ENCODE results near the gene KAT14.
"Not testable (repeated sequence)": the region's sequence is repeated elsewhere in the genome, so short reads cannot be mapped to it uniquely, and the experiment has no call there.

KAT14 gene

DNA sequence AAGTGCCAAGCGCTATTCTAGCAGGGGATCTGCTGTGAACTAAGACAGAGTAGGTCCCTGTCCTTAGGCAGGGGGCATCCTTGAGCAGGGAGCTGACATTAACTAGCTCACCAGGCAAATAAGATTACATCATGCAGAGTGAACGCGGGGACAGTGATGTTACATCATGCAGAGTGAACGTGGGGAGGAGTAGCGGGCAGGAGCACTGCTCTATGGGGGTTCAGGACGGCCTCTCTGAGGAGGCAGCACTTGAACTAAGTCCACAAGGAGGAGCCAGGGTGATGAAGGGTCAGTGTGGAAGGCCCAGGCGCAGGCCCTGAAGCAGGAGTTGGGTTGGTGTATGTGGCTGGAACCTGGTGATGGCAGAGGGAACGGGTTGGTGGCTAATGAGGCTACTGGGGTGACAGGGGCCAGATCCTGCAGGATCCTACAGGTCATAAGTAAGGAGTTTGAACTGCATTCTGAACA, 38.7 kb downstream of the KAT14 start:
- ATAC-seq (no peak), DNase-seq (no peak)
- H3K36me3 Mint-ChIP-seq (ENCODE audit: low read depth), result peaks cover 57% of the 10 kb centered on the region
- H3K27me3 Mint-ChIP-seq, result no peaks in the 10 kb centered on the region
- H3K27ac Mint-ChIP-seq, result no peak overlapping the region
- peaks cover 9% of the 10 kb centered on the region for H3K9me3 Mint-ChIP-seq
- H3K4me3 Mint-ChIP-seq, result no peak overlapping the region
- peaks cover 2% of the 10 kb centered on the region for H3K4me1 Mint-ChIP-seq

DNA sequence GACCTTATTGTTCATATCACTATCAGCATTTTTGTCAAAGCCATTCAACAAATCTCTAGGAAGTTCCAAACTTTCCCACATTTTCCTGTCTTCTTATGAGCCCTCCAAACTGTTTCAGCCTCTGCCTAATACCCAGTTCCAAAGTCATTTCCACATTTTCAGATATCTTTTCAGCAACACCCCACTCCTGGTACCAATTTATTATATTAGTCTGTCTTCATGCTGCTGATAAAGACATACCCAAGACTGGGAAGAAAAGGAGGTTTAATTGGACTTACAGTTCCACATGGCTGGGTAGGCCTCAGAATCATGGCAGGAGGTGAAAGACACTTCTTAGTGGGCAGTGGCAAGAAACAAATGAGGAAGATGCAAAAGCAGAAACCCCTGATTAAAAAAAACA, 42.7 kb downstream of the KAT14 start:
- not testable (repeated sequence) for H3K27me3 Mint-ChIP-seq, H3K4me1 Mint-ChIP-seq, H3K4me3 Mint-ChIP-seq, DNase-seq, ATAC-seq, H3K9me3 Mint-ChIP-seq, H3K27ac Mint-ChIP-seq
- peaks cover 63% of the 10 kb centered on the region for H3K36me3 Mint-ChIP-seq (ENCODE audit: low read depth)

DNA sequence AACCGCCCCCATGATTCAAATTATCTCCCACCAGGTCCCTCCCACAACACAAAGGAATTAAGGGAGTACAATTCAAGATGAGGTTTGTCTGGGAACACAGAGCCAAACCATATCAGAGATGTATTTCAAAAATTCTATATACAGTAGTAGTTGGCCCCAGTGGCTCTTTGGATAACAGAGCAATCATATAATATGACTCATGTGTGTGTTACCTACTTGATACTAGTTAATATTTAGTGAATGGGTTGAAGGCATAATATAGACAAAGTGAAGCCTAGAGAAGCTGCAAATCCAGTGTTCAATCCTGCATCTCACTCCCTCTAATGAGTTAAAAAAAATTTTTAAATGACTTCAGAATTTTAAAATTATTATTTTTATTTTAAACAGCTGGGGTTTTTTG, 43.2 kb downstream of the KAT14 start:
- Mint-ChIP-seq H3K36me3 (ENCODE audit: low read depth) (peaks cover 59% of the 10 kb centered on the region), H3K9me3 (peaks cover 9% of the 10 kb centered on the region), H3K27ac (no peak overlapping the region), H3K27me3 (no peaks in the 10 kb centered on the region), H3K4me3 (no peak overlapping the region), H3K4me1 (peaks cover 2% of the 10 kb centered on the region)
- ATAC-seq (no peak), DNase-seq (no peak)

DNA sequence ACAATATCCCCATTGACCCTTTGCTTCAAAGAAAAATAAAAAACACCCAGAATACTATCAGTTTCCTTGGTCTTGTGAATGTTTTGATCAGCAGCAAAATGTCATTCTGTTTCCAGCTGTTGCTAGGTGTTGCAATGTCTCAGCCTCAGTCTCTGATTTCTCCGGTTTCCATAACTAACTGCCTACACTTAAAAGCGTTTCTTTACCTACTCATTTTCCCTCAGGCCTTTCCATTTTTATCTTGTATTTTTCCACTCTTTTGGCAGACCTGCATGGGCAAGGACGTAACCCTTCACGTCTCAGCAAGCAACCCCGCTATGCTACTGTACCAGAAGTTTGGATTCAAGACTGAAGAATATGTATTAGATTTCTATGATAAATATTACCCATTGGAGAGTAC, 49.4 kb downstream of the KAT14 start:
- peaks cover 30% of the 10 kb centered on the region for H3K36me3 Mint-ChIP-seq (ENCODE audit: low read depth)
- no peaks in the 10 kb centered on the region for H3K9me3 Mint-ChIP-seq
- H3K4me1 Mint-ChIP-seq, result no peaks in the 10 kb centered on the region
- DNase-seq (no peak), ATAC-seq (no peak)
- no peak overlapping the region for H3K4me3 Mint-ChIP-seq
- H3K27me3 Mint-ChIP-seq, result no peaks in the 10 kb centered on the region
- no peak overlapping the region for H3K27ac Mint-ChIP-seq

DNA sequence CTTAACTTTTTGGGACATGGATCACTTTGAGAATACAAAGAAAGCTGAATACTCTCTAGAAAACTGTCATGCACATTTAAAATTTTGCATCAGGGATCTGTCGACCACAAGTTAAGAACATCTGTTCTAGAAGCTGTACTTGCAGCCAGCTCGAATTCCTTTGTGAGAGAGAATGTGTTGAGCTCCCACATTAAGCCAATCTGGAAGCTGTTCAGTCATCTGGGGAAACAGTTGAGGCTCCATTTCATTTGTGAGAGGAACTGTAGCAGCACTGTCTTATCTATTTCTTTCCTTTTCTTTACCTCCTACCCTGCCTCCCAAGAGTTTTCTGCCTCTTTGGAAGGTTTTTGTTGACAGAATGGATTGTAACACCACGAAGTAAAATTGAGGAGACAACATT, 50.8 kb downstream of the KAT14 start:
- no peak overlapping the region for H3K4me3 Mint-ChIP-seq
- no peaks in the 10 kb centered on the region for H3K9me3 Mint-ChIP-seq
- no peaks in the 10 kb centered on the region for H3K4me1 Mint-ChIP-seq
- H3K36me3 Mint-ChIP-seq (ENCODE audit: low read depth), result peaks cover 23% of the 10 kb centered on the region
- H3K27ac Mint-ChIP-seq, result no peak overlapping the region
- no peak for DNase-seq
- H3K27me3 Mint-ChIP-seq, result no peaks in the 10 kb centered on the region
- no peak for ATAC-seq

DNA sequence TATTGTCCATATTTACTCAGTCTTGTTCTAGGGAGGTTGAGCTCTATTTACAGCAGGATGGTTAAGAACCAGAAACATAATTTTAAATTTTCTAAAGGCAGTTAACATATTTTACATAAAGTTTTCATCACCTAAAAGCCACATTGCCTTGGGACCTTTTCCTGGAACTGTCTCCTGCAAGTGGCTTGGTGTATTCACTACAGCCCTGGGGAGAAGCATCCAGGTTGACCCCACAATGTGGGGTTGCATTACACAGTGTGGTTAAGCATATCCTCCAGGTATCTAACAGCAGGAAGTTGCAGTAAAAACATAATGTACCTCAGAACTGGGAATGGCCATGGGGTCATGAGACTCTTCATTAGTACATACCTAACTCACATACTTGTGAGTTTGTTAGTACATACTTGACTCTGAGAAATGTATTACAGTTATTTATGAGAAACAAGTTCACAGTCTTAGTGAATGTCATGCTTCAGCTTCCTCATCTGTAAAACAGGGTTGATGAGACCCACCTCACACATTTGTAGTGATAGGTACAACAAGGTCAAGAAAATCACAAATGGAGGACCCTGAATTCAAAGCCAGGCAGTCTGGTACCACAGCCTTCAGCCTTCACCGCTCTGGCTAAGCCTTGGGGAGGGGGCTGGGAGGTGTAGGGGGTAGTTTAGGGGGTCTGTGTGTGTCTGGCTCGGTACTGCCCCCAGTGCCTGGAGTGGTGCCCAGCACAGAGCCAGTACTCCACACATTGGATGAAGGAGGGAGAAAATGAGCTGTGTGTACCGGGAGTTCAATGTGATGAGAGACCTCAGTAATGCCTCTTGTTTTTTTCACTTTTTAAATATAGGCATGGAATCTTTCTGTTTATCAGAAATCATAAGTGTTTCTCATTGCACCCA, 52.9 kb downstream of the KAT14 start:
- H3K36me3 Mint-ChIP-seq (ENCODE audit: low read depth), result peaks cover 12% of the 10 kb centered on the region
- H3K9me3 Mint-ChIP-seq, result no peaks in the 10 kb centered on the region
- ATAC-seq (no peak), DNase-seq (no peak)
- no peak overlapping the region for H3K4me3 Mint-ChIP-seq
- H3K27ac Mint-ChIP-seq, result no peak overlapping the region
- no peaks in the 10 kb centered on the region for H3K27me3 Mint-ChIP-seq
- H3K4me1 Mint-ChIP-seq, result no peaks in the 10 kb centered on the region

DNA sequence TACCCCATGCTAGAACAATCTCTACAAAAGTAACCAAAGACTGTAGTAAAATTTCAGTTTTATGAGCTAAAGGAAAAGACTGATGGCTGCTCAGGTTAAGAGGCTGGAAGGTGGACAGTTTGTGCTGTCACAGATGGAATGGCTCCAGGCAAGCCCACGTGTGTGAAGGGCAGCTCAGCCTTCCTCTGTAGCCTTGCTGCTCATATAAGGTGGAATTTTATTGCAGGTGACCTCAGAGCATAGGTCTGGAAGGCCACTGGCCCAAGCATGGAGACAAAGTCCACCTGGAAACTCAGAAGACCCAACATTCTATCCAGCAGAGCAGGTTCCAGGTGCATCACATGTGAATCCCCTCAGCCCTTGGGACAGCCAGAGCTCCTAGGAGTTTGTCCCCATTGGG, 53.6 kb downstream of the KAT14 start:
- DNase-seq (no peak), ATAC-seq (no peak)
- Mint-ChIP-seq H3K4me1 (no peaks in the 10 kb centered on the region), H3K27ac (no peak overlapping the region), H3K9me3 (no peaks in the 10 kb centered on the region), H3K27me3 (no peaks in the 10 kb centered on the region), H3K4me3 (no peak overlapping the region), H3K36me3 (ENCODE audit: low read depth) (peaks cover 12% of the 10 kb centered on the region)

DNA sequence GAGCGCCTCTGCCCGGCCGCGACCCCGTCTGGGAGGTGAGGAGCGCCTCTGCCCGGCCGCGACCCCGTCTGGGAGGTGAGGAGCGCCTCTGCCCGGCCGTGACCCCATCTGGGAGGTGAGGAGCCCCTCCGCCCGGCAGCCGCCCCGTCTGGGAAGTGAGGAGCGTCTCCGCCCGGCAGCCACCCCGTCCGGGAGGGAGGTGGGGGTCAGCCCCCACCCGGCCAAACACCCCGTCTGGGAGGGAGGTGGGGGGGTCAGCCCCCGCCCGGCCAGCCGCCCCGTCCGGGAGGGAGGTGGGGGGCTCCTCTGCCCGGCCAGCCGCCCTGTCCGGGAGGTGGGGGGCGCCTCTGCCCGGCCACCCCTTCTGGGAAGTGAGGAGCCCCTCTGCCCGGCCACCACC, 56.8 kb downstream of the KAT14 start:
- not testable (repeated sequence) for H3K4me3 Mint-ChIP-seq; H3K27me3 Mint-ChIP-seq; H3K4me1 Mint-ChIP-seq; H3K9me3 Mint-ChIP-seq; H3K36me3 Mint-ChIP-seq (ENCODE audit: low read depth); DNase-seq; H3K27ac Mint-ChIP-seq; ATAC-seq

DNA sequence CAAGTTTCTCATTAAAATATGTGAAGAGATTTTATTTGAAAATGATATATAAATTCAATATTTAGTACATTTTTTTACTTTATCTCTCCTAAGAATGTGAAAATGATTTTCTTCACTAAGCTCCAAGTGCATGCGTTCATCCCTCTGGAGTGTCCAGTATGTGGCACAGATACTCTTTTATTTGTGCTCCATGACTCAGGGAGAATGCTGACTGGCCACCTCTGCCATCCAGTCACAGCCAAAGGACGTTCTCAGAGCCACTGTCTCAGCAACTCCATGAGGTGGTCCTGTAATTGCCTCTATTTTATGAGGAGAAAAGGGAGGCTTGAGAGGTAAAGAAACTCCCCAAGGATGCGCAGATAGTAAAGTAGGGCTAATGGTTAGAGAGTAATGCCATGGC, 58.3 kb downstream of the KAT14 start:
- Mint-ChIP-seq H3K9me3 (no peaks in the 10 kb centered on the region), H3K4me1 (no peaks in the 10 kb centered on the region), H3K27me3 (no peaks in the 10 kb centered on the region), H3K4me3 (no peak overlapping the region), H3K36me3 (ENCODE audit: low read depth) (no peaks in the 10 kb centered on the region), H3K27ac (no peak overlapping the region)
- no peak for DNase-seq
- ATAC-seq, result no peak

DNA sequence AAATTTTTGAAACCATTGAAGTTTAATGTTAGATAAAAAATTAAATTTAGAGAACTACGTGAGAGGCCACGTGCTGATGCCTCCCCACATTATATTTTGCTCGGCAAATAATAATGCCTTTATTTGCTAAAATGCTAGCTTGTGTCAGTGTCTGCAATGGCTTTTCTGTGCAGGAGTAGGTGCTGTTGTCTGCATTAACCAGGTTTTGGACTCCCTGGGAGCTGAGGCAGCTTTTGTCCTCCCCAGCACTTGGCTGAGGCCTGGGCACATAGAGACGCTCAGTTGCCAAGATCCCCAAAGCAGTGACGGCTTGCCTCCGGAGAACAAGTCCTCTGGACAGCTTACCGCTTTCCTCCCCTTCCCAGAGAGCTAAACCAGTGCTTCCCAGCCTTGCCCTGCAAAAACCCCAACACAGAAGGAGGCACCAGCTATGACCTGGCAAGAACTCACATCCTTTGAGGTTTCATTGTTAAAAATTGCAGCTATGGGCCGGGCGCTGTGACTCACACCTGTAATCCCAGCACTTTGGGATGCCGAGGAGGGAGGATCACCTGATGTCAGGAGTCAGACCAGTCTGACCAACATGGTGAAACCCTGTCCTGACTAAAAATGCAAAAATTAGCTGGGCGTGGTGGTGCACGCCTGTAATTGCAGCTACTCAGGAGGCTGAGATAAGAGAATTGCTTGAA, 59.9 kb downstream of the KAT14 start:
- no peak overlapping the region for H3K4me3 Mint-ChIP-seq
- peaks cover 15% of the 10 kb centered on the region for H3K9me3 Mint-ChIP-seq
- H3K27ac Mint-ChIP-seq, result no peak overlapping the region
- no peaks in the 10 kb centered on the region for H3K4me1 Mint-ChIP-seq
- ATAC-seq (no peak), DNase-seq (no peak)
- H3K36me3 Mint-ChIP-seq (ENCODE audit: low read depth), result peaks cover 3% of the 10 kb centered on the region
- no peaks in the 10 kb centered on the region for H3K27me3 Mint-ChIP-seq

DNA sequence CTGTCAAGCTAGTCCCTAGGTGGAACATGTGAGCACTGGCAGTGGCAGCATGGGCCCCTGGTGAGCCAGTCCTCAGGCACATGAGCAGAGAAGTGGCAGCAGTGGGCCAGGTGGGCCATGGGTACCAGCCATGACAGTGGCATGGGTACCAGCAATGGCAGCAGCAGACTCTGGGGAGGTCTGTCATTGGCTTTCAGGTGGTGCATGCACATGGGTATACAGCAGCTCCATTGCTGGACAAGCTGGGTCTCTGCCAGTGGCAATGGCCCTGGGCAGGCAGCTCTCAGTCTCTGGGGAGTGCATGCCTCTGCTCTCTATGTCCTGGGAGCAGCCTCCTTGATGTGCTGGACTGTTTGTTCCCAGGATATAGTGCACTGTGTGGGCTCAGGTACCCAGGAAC, 65.3 kb downstream of the KAT14 start:
- no peak overlapping the region for H3K27ac Mint-ChIP-seq
- ATAC-seq, result no peak
- no peaks in the 10 kb centered on the region for H3K4me1 Mint-ChIP-seq
- no peak overlapping the region for H3K4me3 Mint-ChIP-seq
- DNase-seq, result no peak
- no peaks in the 10 kb centered on the region for H3K27me3 Mint-ChIP-seq
- H3K9me3 Mint-ChIP-seq, result peaks cover 15% of the 10 kb centered on the region
- peaks cover 3% of the 10 kb centered on the region for H3K36me3 Mint-ChIP-seq (ENCODE audit: low read depth)

DNA sequence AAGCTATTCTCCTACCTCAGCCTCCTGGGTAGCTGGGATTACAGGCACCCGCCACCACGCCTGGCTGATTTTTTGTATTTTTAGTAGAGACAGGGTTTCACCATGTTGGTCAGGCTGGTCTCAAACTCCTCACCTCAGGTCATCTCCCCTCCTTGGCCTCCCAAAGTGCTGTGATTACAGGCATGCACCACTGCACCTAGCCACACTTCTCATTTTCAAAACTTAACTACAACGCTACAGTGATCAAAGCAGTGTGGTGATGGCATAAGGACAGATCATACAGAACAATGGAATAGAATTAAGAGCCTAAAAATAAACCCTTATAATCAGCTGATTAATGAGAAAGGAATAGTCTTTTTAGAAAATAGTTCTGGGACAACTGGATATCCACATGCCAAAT, 66.0 kb downstream of the KAT14 start:
- not testable (repeated sequence) for H3K27ac Mint-ChIP-seq; H3K4me1 Mint-ChIP-seq; ATAC-seq; H3K27me3 Mint-ChIP-seq; H3K4me3 Mint-ChIP-seq; DNase-seq; H3K36me3 Mint-ChIP-seq (ENCODE audit: low read depth)
- peaks cover 15% of the 10 kb centered on the region for H3K9me3 Mint-ChIP-seq

DNA sequence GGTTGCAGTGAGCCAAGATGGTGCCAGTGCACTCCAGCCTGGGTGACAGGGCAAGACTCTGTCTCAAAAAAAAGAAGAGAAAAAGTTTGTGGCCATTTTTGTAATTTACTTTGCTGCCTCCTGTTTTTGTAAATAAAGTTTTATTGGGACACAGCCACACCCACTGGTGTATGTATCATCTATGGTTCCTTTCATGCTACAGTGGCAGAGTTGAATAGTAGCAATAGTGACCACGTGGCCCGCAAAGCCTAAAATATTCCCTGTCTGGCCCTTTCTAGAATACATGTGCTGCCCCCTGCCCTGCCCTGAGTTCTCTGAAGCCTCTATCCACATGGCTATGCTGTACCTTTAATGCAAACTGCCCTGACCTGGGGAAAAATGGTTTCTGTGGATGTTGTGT, 75.3 kb downstream of the KAT14 start:
- H3K9me3 Mint-ChIP-seq, result no peaks in the 10 kb centered on the region
- H3K27me3 Mint-ChIP-seq, result no peaks in the 10 kb centered on the region
- H3K4me3 Mint-ChIP-seq, result no peak overlapping the region
- no peaks in the 10 kb centered on the region for H3K36me3 Mint-ChIP-seq (ENCODE audit: low read depth)
- no peaks in the 10 kb centered on the region for H3K4me1 Mint-ChIP-seq
- ATAC-seq (no peak), DNase-seq (no peak)
- no peak overlapping the region for H3K27ac Mint-ChIP-seq

DNA sequence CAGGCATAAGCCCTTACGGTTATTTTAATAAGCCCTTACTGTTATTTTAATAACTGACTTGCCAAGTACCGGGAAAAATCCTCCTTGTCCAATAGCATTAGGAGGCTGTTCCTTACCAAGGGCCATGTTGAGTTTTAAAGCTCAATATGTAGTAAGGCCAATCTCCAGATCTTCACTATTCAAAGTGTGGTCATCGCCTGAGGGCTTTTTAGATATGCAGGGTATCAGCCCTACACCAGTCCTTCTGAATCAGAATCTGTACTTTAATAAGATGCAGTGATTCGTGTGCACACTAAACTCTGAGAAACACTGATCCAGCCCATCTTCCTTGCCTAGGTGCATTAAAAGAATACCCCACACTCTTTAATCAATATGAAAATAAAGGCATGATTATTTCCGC, 77.9 kb downstream of the KAT14 start:
- Mint-ChIP-seq H3K4me1 (no peaks in the 10 kb centered on the region), H3K36me3 (ENCODE audit: low read depth) (no peaks in the 10 kb centered on the region), H3K27ac (no peak overlapping the region), H3K27me3 (peaks cover 2% of the 10 kb centered on the region), H3K4me3 (no peak overlapping the region), H3K9me3 (no peaks in the 10 kb centered on the region)
- DNase-seq, result no peak
- no peak for ATAC-seq

DNA sequence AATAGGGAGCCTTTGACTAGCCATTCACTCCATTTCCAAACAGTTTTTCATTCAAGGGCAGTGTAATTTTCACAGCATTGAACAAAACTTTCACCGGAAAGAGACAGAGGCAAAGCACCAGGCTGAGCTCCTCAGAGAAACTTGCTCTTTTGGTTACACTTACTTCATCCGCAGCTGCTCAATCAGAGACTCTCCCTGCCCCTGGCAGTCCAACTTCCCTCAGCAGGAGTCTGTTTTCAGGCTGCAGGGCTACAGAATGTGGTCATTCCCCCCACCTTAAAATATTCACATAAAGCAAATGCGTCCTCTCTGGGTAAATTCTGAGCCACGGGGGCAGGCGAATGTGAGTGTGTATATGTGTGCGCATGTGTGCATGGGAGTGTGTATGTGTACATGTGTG, 80.6 kb downstream of the KAT14 start:
- H3K27me3 Mint-ChIP-seq, result peaks cover 2% of the 10 kb centered on the region
- no peak overlapping the region for H3K27ac Mint-ChIP-seq
- H3K36me3 Mint-ChIP-seq (ENCODE audit: low read depth), result no peaks in the 10 kb centered on the region
- H3K4me1 Mint-ChIP-seq, result no peaks in the 10 kb centered on the region
- no peak for ATAC-seq
- DNase-seq, result no peak
- H3K9me3 Mint-ChIP-seq, result no peaks in the 10 kb centered on the region
- H3K4me3 Mint-ChIP-seq, result no peak overlapping the region
